Measurements from ENCODE around the gene RPL36.
A peak's percentile ranks its signal among the peaks of the same experiment; 100 is the strongest.

Gene RPL36

GRCh38 chr19:5680084-5680436 lies 10.0 kb upstream of the RPL36 start:
- peaks cover 5 to 22% of the 10 kb centered on the region in 2 donors for H3K4me1 ChIP-seq (ENCODE audit: control insufficient read depth in 1 of 2, insufficient read depth in 2 of 2, low read length in 2 of 2)
- peak overlapping the region; percentile 94 to 99 for H3K4me3 ChIP-seq (ENCODE audit: low read depth in 1 of 2, low read length in 2 of 2)
- peaks cover 0 to 6% of the 10 kb centered on the region in 2 donors for H3K36me3 ChIP-seq (ENCODE audit: control insufficient read depth in 1 of 2, insufficient read depth in 2 of 2, low read length in 2 of 2)
- peaks cover 0 to 3% of the 10 kb centered on the region in 2 donors for H3K27me3 ChIP-seq (ENCODE audit: control insufficient read depth in 1 of 2, insufficient read depth in 2 of 2, low read length in 2 of 2)
- H3K9ac ChIP-seq (ENCODE audit: low read depth in 1 of 2, low read length in 2 of 2) = peak overlapping the region; percentile 95 to 98
- no peaks in the 10 kb centered on the region for H3K9me3 ChIP-seq (ENCODE audit: control insufficient read depth in 1 of 2, low read length in 2 of 2)
- peak overlapping the region; percentile 57 for H3K27ac ChIP-seq (ENCODE audit: low read depth, low read length)

- Histone ChIP-seq H3K27ac (ENCODE audit: low read depth, low read length) (peak within 1 kb of the TSS; percentile 85), H3K9ac (ENCODE audit: low read depth in 1 of 2, low read length in 2 of 2) (peak within 1 kb of the TSS; percentile 95 to 98), H3K4me3 (ENCODE audit: low read depth in 1 of 2, low read length in 2 of 2) (peak within 1 kb of the TSS; percentile 94 to 99), H3K36me3 (ENCODE audit: control insufficient read depth in 1 of 2, insufficient read depth in 2 of 2, low read length in 2 of 2) (peaks cover 0 to 6% of the 10 kb centered on the region in 2 donors), H3K4me1 (ENCODE audit: control insufficient read depth in 1 of 2, insufficient read depth in 2 of 2, low read length in 2 of 2) (peaks cover 5 to 22% of the 10 kb centered on the region in 2 donors), H3K27me3 (ENCODE audit: control insufficient read depth in 1 of 2, insufficient read depth in 2 of 2, low read length in 2 of 2) (peaks cover 0 to 3% of the 10 kb centered on the region in 2 donors), H3K9me3 (ENCODE audit: control insufficient read depth in 1 of 2, low read length in 2 of 2) (no peaks in the 10 kb centered on the region)
Observed at GRCh38 chr19:5680437-5681368, 9.4 kb upstream of the RPL36 start, which contains the start of the genes HSD11B1L and MICOS13. TSS of gene HSD11B1L (plus strand) at chr19:5681027. CDS start at chr19:5684833, 3,806 bp downstream. TSS of gene MICOS13 (minus strand) at chr19:5680516. CDS start at chr19:5680486, 30 bp downstream.

GRCh38 chr19:5681391-5682106 lies 8.5 kb upstream of the RPL36 start:
- Histone ChIP-seq H3K9me3 (ENCODE audit: control insufficient read depth in 1 of 2, low read length in 2 of 2) (no peaks in the 10 kb centered on the region), H3K27ac (ENCODE audit: low read depth, low read length) (no peak overlapping the region), H3K36me3 (ENCODE audit: control insufficient read depth in 1 of 2, insufficient read depth in 2 of 2, low read length in 2 of 2) (peaks cover 0 to 6% of the 10 kb centered on the region in 2 donors), H3K4me3 (ENCODE audit: low read depth in 1 of 2, low read length in 2 of 2) (peak overlapping the region; percentile 94 to 99), H3K4me1 (ENCODE audit: control insufficient read depth in 1 of 2, insufficient read depth in 2 of 2, low read length in 2 of 2) (peaks cover 5 to 16% of the 10 kb centered on the region in 2 donors), H3K27me3 (ENCODE audit: control insufficient read depth in 1 of 2, insufficient read depth in 2 of 2, low read length in 2 of 2) (peaks cover 0 to 3% of the 10 kb centered on the region in 2 donors), H3K9ac (ENCODE audit: low read depth in 1 of 2, low read length in 2 of 2) (peak overlapping the region; percentile 20 to 98)

- Histone ChIP-seq H3K4me3 (ENCODE audit: low read depth in 1 of 2, low read length in 2 of 2) (no peak overlapping the region), H3K4me1 (ENCODE audit: control insufficient read depth in 1 of 2, insufficient read depth in 2 of 2, low read length in 2 of 2) (peaks cover 5 to 15% of the 10 kb centered on the region in 2 donors), H3K9ac (ENCODE audit: low read depth in 1 of 2, low read length in 2 of 2) (no peak overlapping the region), H3K36me3 (ENCODE audit: control insufficient read depth in 1 of 2, insufficient read depth in 2 of 2, low read length in 2 of 2) (peaks cover 0 to 6% of the 10 kb centered on the region in 2 donors), H3K27ac (ENCODE audit: low read depth, low read length) (no peak overlapping the region), H3K27me3 (ENCODE audit: control insufficient read depth in 1 of 2, insufficient read depth in 2 of 2, low read length in 2 of 2) (peaks cover 0 to 3% of the 10 kb centered on the region in 2 donors), H3K9me3 (ENCODE audit: control insufficient read depth in 1 of 2, low read length in 2 of 2) (no peaks in the 10 kb centered on the region)
Observed at GRCh38 chr19:5682107-5682482, 8.0 kb upstream of the RPL36 start.

GRCh38 chr19:5683177-5683886 lies 6.8 kb upstream of the RPL36 start:
- peaks cover 0 to under 1% of the 10 kb centered on the region in 2 donors for H3K36me3 ChIP-seq (ENCODE audit: control insufficient read depth in 1 of 2, insufficient read depth in 2 of 2, low read length in 2 of 2)

GRCh38 chr19:5684694-5685430 lies 5.2 kb upstream of the RPL36 start:
- Histone ChIP-seq H3K4me1 (ENCODE audit: control insufficient read depth in 1 of 2, insufficient read depth in 2 of 2, low read length in 2 of 2) (peaks cover 5 to 8% of the 10 kb centered on the region in 2 donors), H3K36me3 (ENCODE audit: control insufficient read depth in 1 of 2, insufficient read depth in 2 of 2, low read length in 2 of 2) (no peaks in the 10 kb centered on the region), H3K9me3 (ENCODE audit: control insufficient read depth in 1 of 2, low read length in 2 of 2) (no peaks in the 10 kb centered on the region), H3K27ac (ENCODE audit: low read depth, low read length) (no peak overlapping the region), H3K9ac (ENCODE audit: low read depth in 1 of 2, low read length in 2 of 2) (no peak overlapping the region), H3K27me3 (ENCODE audit: control insufficient read depth in 1 of 2, insufficient read depth in 2 of 2, low read length in 2 of 2) (peaks cover 0 to 3% of the 10 kb centered on the region in 2 donors), H3K4me3 (ENCODE audit: low read depth in 1 of 2, low read length in 2 of 2) (no peak overlapping the region)

More at GRCh38 chr19:5683177-5683886, 6.8 kb upstream of the RPL36 start:
- H3K9me3 ChIP-seq (ENCODE audit: control insufficient read depth in 1 of 2, low read length in 2 of 2) = no peaks in the 10 kb centered on the region
- peaks cover 5 to 18% of the 10 kb centered on the region in 2 donors for H3K4me1 ChIP-seq (ENCODE audit: control insufficient read depth in 1 of 2, insufficient read depth in 2 of 2, low read length in 2 of 2)
- H3K27ac ChIP-seq (ENCODE audit: low read depth, low read length) = no peak overlapping the region
- no peak overlapping the region for H3K4me3 ChIP-seq (ENCODE audit: low read depth in 1 of 2, low read length in 2 of 2)
- H3K9ac ChIP-seq (ENCODE audit: low read depth in 1 of 2, low read length in 2 of 2) = no peak overlapping the region
- peaks cover 0 to 3% of the 10 kb centered on the region in 2 donors for H3K27me3 ChIP-seq (ENCODE audit: control insufficient read depth in 1 of 2, insufficient read depth in 2 of 2, low read length in 2 of 2)

- Histone ChIP-seq H3K9me3 (ENCODE audit: control insufficient read depth in 1 of 2, low read length in 2 of 2) (no peaks in the 10 kb centered on the region), H3K36me3 (ENCODE audit: control insufficient read depth in 1 of 2, insufficient read depth in 2 of 2, low read length in 2 of 2) (no peaks in the 10 kb centered on the region), H3K27me3 (ENCODE audit: control insufficient read depth in 1 of 2, insufficient read depth in 2 of 2, low read length in 2 of 2) (peaks cover 0 to 3% of the 10 kb centered on the region in 2 donors), H3K27ac (ENCODE audit: low read depth, low read length) (no peak overlapping the region), H3K4me1 (ENCODE audit: control insufficient read depth in 1 of 2, insufficient read depth in 2 of 2, low read length in 2 of 2) (peaks cover 2 to 4% of the 10 kb centered on the region in 2 donors), H3K4me3 (ENCODE audit: low read depth in 1 of 2, low read length in 2 of 2) (peak overlapping the region; percentile 68 to 71), H3K9ac (ENCODE audit: low read depth in 1 of 2, low read length in 2 of 2) (peak overlapping the region in 1 of 2 donors; percentile 48)
Observed at GRCh38 chr19:5686326-5686646, 3.8 kb upstream of the RPL36 start.

- Histone ChIP-seq H3K9ac (ENCODE audit: low read depth in 1 of 2, low read length in 2 of 2) (peak overlapping the region; percentile 48 to 51), H3K27me3 (ENCODE audit: control insufficient read depth in 1 of 2, insufficient read depth in 2 of 2, low read length in 2 of 2) (no peaks in the 10 kb centered on the region)
Observed at GRCh38 chr19:5686647-5687359, 3.3 kb upstream of the RPL36 start.

More at GRCh38 chr19:5686647-5687359, 3.3 kb upstream of the RPL36 start:
- H3K36me3 ChIP-seq (ENCODE audit: control insufficient read depth in 1 of 2, insufficient read depth in 2 of 2, low read length in 2 of 2) = peaks cover 0 to 2% of the 10 kb centered on the region in 2 donors
- peak overlapping the region; percentile 77 for H3K27ac ChIP-seq (ENCODE audit: low read depth, low read length)
- H3K9me3 ChIP-seq (ENCODE audit: control insufficient read depth in 1 of 2, low read length in 2 of 2) = no peaks in the 10 kb centered on the region
- peak overlapping the region; percentile 68 to 71 for H3K4me3 ChIP-seq (ENCODE audit: low read depth in 1 of 2, low read length in 2 of 2)
- peaks cover 3 to 8% of the 10 kb centered on the region in 2 donors for H3K4me1 ChIP-seq (ENCODE audit: control insufficient read depth in 1 of 2, insufficient read depth in 2 of 2, low read length in 2 of 2)
